ENCODE data around the gene ABHD4.
"Not testable (repeated sequence)": the region's sequence is repeated elsewhere in the genome, so short reads cannot be mapped to it uniquely, and the experiment has no call there.

Gene ABHD4, protein sequence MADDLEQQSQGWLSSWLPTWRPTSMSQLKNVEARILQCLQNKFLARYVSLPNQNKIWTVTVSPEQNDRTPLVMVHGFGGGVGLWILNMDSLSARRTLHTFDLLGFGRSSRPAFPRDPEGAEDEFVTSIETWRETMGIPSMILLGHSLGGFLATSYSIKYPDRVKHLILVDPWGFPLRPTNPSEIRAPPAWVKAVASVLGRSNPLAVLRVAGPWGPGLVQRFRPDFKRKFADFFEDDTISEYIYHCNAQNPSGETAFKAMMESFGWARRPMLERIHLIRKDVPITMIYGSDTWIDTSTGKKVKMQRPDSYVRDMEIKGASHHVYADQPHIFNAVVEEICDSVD

DNA sequence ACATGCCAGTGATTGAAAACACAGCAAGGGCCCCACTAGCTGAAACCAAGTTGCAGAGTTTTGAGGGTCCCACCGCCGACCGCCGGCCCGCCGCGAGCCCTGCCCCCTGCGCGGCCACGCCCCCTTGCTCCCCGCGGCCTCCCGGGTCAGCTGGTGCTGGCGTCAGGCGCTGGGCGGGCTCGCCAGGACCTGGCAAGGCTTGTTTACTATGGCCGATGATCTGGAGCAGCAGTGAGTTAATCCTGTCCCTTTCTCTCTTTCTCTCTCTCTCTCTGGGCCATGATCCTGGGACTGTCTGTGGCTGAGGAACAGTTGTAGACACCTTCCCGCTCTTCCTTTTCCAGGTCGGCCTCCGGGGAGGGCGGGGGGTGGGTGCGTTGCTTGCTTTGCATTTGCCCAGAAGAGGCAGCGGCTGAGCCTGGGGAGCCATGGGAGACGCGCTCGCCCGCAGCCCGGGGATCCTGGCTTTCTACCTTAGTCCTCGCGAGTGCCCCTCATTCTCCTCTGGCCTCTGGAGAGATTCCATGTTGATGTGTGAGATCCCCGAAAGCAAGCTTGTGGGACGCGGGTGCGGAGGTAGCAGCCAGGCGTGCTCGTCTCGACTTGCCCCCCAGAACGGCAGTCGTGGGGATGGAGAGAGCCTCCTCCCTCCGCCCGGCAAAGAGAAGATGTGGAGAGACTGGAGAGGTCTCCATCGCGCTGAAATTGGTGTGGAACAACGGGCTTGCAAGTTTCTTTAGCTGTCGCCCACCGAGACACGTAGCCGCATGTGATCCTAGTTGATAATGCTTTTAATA is at the start of gene ABHD4:
ABHD4 (plus strand) TSS at position 202 of the 797 bp plus-strand sequence; CDS start at position 209, 7 bp downstream.
- peak; percentile 60 for DNase-seq (ENCODE audit: low read depth)

GRCh38 chr14:22549324-22549962 is 48.7 kb upstream of the ABHD4 start:
- DNase-seq (ENCODE audit: low read depth): no peak

GRCh38 chr14:22549981-22550673 is 48.0 kb upstream of the ABHD4 start:
- no peak for DNase-seq (ENCODE audit: low read depth)

GRCh38 chr14:22551605-22551997 is 46.5 kb upstream of the ABHD4 start:
- no peak for DNase-seq (ENCODE audit: low read depth)

- no peak for DNase-seq (ENCODE audit: low read depth)
These were observed 45.9 kb upstream of the ABHD4 start for GRCh38 chr14:22552001-22552826.

GRCh38 chr14:22552827-22553076 is 45.3 kb upstream of the ABHD4 start:
- DNase-seq (ENCODE audit: low read depth): no peak

DNA sequence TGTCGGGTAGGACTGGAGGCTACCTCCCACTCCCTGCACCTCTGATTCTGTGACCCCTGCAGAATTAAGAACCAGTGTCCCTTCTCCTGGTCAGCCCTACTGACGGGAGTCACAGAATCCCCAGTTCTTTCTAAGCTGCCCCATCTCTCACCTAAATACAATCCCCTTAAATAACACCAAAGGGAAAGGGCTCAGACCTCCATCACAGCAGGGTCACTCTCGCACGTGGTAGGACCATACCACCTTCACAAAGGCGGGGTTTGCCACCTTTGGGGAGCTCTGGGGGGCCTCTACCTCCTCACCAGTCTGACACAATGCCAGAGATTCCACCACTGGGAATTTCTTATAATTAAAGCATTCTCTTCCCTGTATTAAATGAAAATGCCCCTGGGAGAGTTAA is 44.7 kb upstream of the ABHD4 start:
- DNase-seq (ENCODE audit: low read depth): no peak

- DNase-seq (ENCODE audit: low read depth): not testable (repeated sequence)
These were observed 44.1 kb upstream of the ABHD4 start for GRCh38 chr14:22553861-22554497.

DNA sequence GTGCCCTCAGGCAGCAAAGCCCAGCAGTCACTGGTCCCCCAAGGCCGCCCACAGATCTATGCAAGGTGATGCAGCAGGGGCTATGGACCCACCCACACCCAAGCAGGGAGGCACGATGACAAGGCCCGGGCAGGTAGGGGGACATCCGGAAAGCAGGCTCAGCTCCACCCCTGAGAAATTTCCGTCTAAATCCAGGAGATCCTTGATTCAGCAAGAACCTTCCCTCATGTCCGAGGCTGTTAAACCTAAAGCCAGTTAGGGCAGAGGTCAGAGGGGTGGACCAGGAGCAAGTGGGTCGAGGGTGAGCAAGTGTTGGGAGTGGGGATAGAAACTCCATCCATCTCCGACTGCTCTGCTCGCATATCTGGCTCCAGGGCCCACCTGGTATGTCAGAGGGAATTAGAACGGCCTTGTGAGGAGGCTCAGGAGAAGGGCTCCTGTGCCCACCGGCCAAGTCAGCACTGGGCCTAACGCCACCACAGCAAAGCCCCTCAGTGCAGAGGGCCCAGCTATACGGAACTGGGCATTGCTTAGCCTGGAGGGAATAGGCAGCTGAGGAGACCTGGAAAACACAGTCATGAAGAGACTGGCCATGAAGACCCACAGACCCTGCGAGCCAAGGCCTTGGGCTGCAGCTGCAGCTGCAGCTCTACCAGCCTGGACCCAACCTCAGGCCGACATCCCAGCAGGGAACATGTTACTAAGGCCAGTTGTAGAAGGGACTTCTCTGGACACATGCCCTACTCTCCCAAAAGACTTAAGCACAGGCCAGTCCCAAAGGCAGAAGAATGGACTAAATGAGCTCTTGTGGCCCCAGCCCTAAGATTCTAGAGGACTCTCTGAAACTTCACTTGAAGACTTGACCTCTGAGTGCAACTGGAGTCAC is 43.4 kb upstream of the ABHD4 start:
- no peak for DNase-seq (ENCODE audit: low read depth)

- DNase-seq (ENCODE audit: low read depth): no peak
These were observed 42.6 kb upstream of the ABHD4 start for GRCh38 chr14:22555384-22556011.

- DNase-seq (ENCODE audit: low read depth): no peak
These were observed 41.8 kb upstream of the ABHD4 start for GRCh38 chr14:22556021-22556989.

GRCh38 chr14:22556990-22557623 is 41.0 kb upstream of the ABHD4 start:
- peak; percentile 50 for DNase-seq (ENCODE audit: low read depth)

- DNase-seq (ENCODE audit: low read depth): no peak
These were observed 40.3 kb upstream of the ABHD4 start for GRCh38 chr14:22557846-22558220.

GRCh38 chr14:22558221-22558913 is 39.7 kb upstream of the ABHD4 start:
- DNase-seq (ENCODE audit: low read depth): no peak

- DNase-seq (ENCODE audit: low read depth): no peak
These were observed 39.1 kb upstream of the ABHD4 start for GRCh38 chr14:22559041-22559440.

DNA sequence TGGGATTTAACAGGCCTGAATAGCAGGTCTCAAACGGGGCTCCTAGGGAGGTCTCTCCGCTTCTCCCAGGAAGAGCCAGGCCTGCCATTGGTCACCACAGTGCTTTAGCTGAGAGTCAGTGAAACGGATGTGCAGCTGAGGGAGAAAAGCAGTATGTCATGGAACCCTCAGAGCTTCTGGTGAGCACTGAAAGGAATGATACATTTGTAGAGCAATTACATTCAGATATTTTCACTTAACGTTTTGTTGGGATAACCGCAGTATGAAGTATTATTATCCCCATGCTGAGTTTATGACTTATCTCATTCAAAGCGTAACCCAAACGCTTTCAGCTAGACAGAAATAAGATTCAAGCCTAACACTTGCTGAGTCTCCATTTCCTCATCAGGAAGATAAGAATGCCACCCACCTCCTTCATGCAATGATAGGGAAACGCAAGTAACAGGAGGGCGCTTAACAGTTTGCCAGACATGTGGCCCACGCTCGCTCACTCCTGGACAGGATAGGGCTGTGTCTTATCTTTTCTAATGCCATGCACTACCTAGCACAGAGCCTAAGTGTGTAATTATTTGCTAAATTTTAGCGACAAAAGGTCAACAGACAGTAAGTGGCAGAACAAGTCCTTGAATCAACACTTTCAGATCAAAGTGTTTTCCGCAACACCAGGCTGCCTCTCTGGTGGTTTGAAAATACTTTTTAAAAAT is 37.3 kb upstream of the ABHD4 start:
- DNase-seq (ENCODE audit: low read depth): no peak

GRCh38 chr14:22561366-22561660 is 36.8 kb upstream of the ABHD4 start:
- DNase-seq (ENCODE audit: low read depth): no peak

Data from stromal cell of bone marrow (primary cell).